Osteoblast (primary cell): ENCODE results near the gene SPCS3. TPM values are rescaled to one million over a fixed set of nuclear protein-coding genes. Genes with fewer than 3 reads are reported as not detected.
"Not testable (repeated sequence)": the region's sequence is repeated elsewhere in the genome, so short reads cannot be mapped to it uniquely, and the experiment has no call there.

Experiments used
- DNase-seq: peaks from one replicate; pipeline ENCODE4 v3.0.0; 2011; ENCODE audit warnings: low spot score, mixed read lengths; ENCODE audit not compliant: insufficient read length; ENCODE audit errors: missing footprints
- H2AFZ ChIP-seq: 2 replicates; pipeline ENCODE4 v1.6.0; 2011; ENCODE audit warnings: mild to moderate bottlenecking, low read length
- H3K27ac ChIP-seq: 2 replicates; pipeline ENCODE4 v1.5.1; 2011; ENCODE audit warnings: mild to moderate bottlenecking, low read depth, low read length, moderate library complexity
- H3K27me3 ChIP-seq: 2 replicates; pipeline ENCODE4 v1.6.0; 2012; ENCODE audit warnings: mild to moderate bottlenecking, control low read depth, inconsistent platforms, low read length, moderate library complexity; ENCODE audit not compliant: insufficient read depth
- H3K36me3 ChIP-seq: 2 replicates; pipeline ENCODE4 v1.5.1; 2011; ENCODE audit warnings: mild to moderate bottlenecking, low read length, control low read depth, moderate library complexity; ENCODE audit not compliant: insufficient read depth
- H3K4me1 ChIP-seq: 2 replicates; pipeline ENCODE4 v1.5.1; 2011; ENCODE audit warnings: mild to moderate bottlenecking, low read length, control low read depth, moderate library complexity; ENCODE audit not compliant: insufficient read depth
- H3K4me2 ChIP-seq: 2 replicates; pipeline ENCODE4 v1.6.0; 2011; ENCODE audit warnings: mild to moderate bottlenecking, low read length; ENCODE audit not compliant: insufficient read depth
- H3K4me3 ChIP-seq: fragments of 200-600 bp; sonication (generic); 3 replicates; pipeline ENCODE4 v1.5.1; 2012; ENCODE audit warnings: mild to moderate bottlenecking, low read length, inconsistent platforms; ENCODE audit not compliant: insufficient read depth
- H3K79me2 ChIP-seq: 2 replicates; pipeline ENCODE4 v1.6.0; 2012; ENCODE audit warnings: mild to moderate bottlenecking, low read length, control low read depth, inconsistent platforms; ENCODE audit not compliant: insufficient read depth
- H3K9me3 ChIP-seq: 2 replicates; pipeline ENCODE4 v1.5.1; 2011; ENCODE audit warnings: low read depth, low read length, control low read depth
- H4K20me1 ChIP-seq: 2 replicates; pipeline ENCODE4 v1.6.0; 2012; ENCODE audit warnings: mild to moderate bottlenecking, low read length, control low read depth; ENCODE audit not compliant: insufficient read depth
- CTCF ChIP-seq: IDR thresholded peaks from 2 replicates; pipeline ENCODE4 v1.5.1; 2011; ENCODE audit warnings: mild to moderate bottlenecking, low read depth, low read length, moderate library complexity; ENCODE audit errors: extremely low read depth
- total RNA-seq: library from RNA; depleted of rRNA; stranded (reverse); fragments of >200 nt; gene quantifications from 2 replicates; pipeline ENCODE4 v1.2.3, GENCODE V29; 2012

Gene SPCS3
- total RNA-seq, 1 donor = 115 TPM

- TF ChIP-seq CTCF = no peak
- Histone ChIP-seq H3K4me1 (peaks cover 41% of the 10 kb centered on the region), H4K20me1 (no peaks in the 10 kb centered on the region), H3K4me2 (peak overlapping the region; percentile 17), H3K36me3 (no peaks in the 10 kb centered on the region), H3K27me3 (no peaks in the 10 kb centered on the region), H3K27ac (peak overlapping the region; percentile 56), H3K4me3 (no peak overlapping the region), H2AFZ (no peak overlapping the region), H3K9me3 (no peaks in the 10 kb centered on the region), H3K79me2 (no peaks in the 10 kb centered on the region)
- no peak for DNase-seq
Measured at GRCh38 chr4:176273736-176274135, 46.0 kb upstream of the SPCS3 start.

- no peaks in the 10 kb centered on the region for H4K20me1 ChIP-seq
- H3K4me2 ChIP-seq = peak overlapping the region; percentile 17
- H3K4me1 ChIP-seq = peaks cover 41% of the 10 kb centered on the region
- H3K4me3 ChIP-seq = no peak overlapping the region
- H3K27ac ChIP-seq = peak overlapping the region; percentile 56
- TF ChIP-seq CTCF = no peak
- no peaks in the 10 kb centered on the region for H3K79me2 ChIP-seq
- no peaks in the 10 kb centered on the region for H3K9me3 ChIP-seq
- H3K27me3 ChIP-seq = no peaks in the 10 kb centered on the region
- H2AFZ ChIP-seq = no peak overlapping the region
- DNase-seq = peak; percentile 57
- H3K36me3 ChIP-seq = no peaks in the 10 kb centered on the region
Measured at GRCh38 chr4:176274441-176274840, 45.3 kb upstream of the SPCS3 start.

GRCh38 chr4:176276710-176277109 lies 43.1 kb upstream of the SPCS3 start:
- H3K9me3 ChIP-seq = no peaks in the 10 kb centered on the region
- peaks cover 24% of the 10 kb centered on the region for H3K4me1 ChIP-seq
- H3K4me2 ChIP-seq = no peak overlapping the region
- no peaks in the 10 kb centered on the region for H3K27me3 ChIP-seq
- no peak for DNase-seq
- H3K27ac ChIP-seq = no peak overlapping the region
- TF ChIP-seq CTCF = no peak
- peak overlapping the region; percentile 84 for H2AFZ ChIP-seq
- H4K20me1 ChIP-seq = no peaks in the 10 kb centered on the region
- H3K4me3 ChIP-seq = peak overlapping the region; percentile 41
- no peaks in the 10 kb centered on the region for H3K36me3 ChIP-seq
- no peaks in the 10 kb centered on the region for H3K79me2 ChIP-seq

- Histone ChIP-seq H3K4me2 (peak overlapping the region; percentile 54), H2AFZ (peak overlapping the region; percentile 84), H3K4me3 (peak overlapping the region; percentile 41)
Measured at GRCh38 chr4:176277162-176277904, 42.4 kb upstream of the SPCS3 start.

GRCh38 chr4:176279560-176279959 lies 40.2 kb upstream of the SPCS3 start:
- H4K20me1 ChIP-seq, H3K27ac ChIP-seq, H3K4me1 ChIP-seq, H3K4me2 ChIP-seq, H3K27me3 ChIP-seq, H2AFZ ChIP-seq, H3K79me2 ChIP-seq, DNase-seq, H3K9me3 ChIP-seq, H3K36me3 ChIP-seq, H3K4me3 ChIP-seq: not testable (repeated sequence)

More at GRCh38 chr4:176277162-176277904, 42.4 kb upstream of the SPCS3 start:
- Histone ChIP-seq H3K9me3 (no peaks in the 10 kb centered on the region), H3K27ac (peak overlapping the region; percentile 2), H3K4me1 (peaks cover 20% of the 10 kb centered on the region), H3K27me3 (no peaks in the 10 kb centered on the region), H3K36me3 (no peaks in the 10 kb centered on the region), H4K20me1 (no peaks in the 10 kb centered on the region), H3K79me2 (no peaks in the 10 kb centered on the region)
- DNase-seq = peak; percentile 84
- TF ChIP-seq CTCF = peak; percentile 68
